VCaP (cell line): Measurements from ENCODE around the gene RPS5.

Experiments
- H3K27ac ChIP-seq: fragments of 450-650 bp; 2 replicates; pipeline ENCODE4 v1.5.1; 2017
- TF ChIP-seq, protein P1 (sequence below): fragments of 450-650 bp; conservative IDR thresholded peaks from 2 replicates; pipeline ENCODE4 v1.5.1; 2017; ENCODE audit warnings: mild to moderate bottlenecking, moderate library complexity

RPS5 gene

GRCh38 chr19:58362272-58362994 is 24.6 kb upstream of the RPS5 start, which contains the start of gene ZNF497:
Gene ZNF497 (minus strand): TSS chr19:58362751. CDS start chr19:58357635, 5,116 bp downstream.
- H3K27ac ChIP-seq, result peak within 1 kb of the TSS; percentile 99
- TF ChIP-seq, protein P1, sequence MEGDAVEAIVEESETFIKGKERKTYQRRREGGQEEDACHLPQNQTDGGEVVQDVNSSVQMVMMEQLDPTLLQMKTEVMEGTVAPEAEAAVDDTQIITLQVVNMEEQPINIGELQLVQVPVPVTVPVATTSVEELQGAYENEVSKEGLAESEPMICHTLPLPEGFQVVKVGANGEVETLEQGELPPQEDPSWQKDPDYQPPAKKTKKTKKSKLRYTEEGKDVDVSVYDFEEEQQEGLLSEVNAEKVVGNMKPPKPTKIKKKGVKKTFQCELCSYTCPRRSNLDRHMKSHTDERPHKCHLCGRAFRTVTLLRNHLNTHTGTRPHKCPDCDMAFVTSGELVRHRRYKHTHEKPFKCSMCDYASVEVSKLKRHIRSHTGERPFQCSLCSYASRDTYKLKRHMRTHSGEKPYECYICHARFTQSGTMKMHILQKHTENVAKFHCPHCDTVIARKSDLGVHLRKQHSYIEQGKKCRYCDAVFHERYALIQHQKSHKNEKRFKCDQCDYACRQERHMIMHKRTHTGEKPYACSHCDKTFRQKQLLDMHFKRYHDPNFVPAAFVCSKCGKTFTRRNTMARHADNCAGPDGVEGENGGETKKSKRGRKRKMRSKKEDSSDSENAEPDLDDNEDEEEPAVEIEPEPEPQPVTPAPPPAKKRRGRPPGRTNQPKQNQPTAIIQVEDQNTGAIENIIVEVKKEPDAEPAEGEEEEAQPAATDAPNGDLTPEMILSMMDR, result no peak

GRCh38 chr19:58364146-58364545 is 22.9 kb upstream of the RPS5 start:
- TF ChIP-seq, protein P1, result no peak
- no peak overlapping the region for H3K27ac ChIP-seq

GRCh38 chr19:58366585-58367430 is 20.3 kb upstream of the RPS5 start:
- H3K27ac ChIP-seq, result no peak overlapping the region
- TF ChIP-seq, protein P1, result no peak

DNA sequence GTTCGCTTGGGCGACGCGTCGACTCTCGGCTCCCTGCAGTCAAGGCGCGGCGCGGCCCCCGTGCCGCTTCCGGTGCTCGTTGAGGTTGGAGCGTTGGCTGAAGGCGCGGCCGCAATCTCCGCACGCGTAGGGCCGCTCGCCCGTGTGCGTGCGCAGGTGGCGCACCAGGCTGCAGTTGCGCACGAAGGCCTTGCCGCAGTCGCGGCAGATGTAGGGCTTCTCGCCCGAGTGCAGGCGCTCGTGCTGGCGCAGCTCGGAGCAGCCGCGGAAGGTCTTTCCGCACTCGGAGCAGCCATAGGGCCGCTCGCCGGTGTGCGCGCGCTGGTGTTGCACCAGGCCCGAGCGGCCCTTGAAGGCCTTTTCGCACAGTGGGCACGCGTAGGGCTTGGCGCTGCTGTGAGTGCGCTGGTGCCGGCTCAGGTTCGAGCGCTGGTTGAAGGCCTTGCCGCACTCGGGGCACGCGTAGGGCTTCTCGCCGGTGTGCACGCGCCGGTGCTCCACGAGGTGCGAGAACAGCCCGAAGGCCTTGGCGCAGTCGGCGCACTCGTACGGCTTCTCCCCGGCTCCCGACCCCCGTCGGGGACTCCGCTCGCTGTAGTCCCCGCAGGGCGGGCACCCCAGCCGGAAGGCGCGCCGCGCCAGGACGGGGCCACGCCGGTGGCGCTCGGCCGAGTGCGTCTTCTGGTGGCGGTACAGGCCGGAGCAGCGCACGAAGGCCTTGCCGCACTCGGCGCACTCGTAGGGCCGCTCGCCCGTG is 19.2 kb upstream of the RPS5 start:
- H3K27ac ChIP-seq, result no peak overlapping the region
- TF ChIP-seq, protein P1, result no peak

DNA sequence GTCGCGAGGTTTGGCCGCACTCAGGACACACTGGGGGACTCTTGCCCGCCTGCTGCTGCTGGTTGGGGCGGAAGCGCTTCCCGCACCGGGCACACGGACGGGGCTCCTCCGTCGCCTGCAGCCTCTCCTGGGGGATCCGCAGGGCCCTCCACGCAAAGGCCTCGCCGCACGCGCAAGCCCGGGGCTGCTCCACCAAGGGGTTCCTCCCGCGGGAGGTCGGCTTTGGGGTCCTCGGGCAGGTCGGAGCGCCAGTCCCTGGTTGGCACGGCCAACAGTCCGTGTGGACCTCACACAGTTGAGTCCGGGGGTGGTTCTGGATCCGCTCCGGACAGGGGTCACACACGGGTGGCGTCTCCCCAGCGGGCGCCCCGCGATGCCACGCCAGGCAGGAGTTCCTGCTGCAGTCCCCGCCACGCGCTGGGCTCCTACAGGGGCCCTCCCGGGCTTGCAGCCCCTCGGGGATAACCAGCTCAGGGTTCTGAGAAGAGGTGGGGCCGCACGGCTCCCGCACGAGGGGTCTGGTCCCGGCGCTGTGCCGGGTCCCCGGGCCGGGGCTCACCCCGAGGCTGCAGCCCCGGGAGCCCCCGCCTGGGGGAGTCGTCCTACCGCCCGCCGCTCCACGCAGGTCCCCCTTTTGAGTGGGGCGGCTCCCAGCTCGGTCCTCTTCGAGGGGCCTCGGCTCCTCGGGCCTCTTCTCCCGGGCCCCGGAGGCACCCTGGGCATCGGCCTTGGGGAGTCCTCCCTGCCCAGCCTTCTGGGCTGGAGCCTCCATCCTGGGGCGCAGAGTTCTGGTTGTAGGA is 18.3 kb upstream of the RPS5 start:
- H3K27ac ChIP-seq, result no peak overlapping the region
- TF ChIP-seq, protein P1, result no peak

GRCh38 chr19:58372311-58373133 is 14.5 kb upstream of the RPS5 start:
- peak overlapping the region; percentile 21 for H3K27ac ChIP-seq
- TF ChIP-seq, protein P1, result peak; percentile 58
